Measurements from ENCODE around the gene ANKRD13C. TPM values are rescaled to one million over a fixed set of nuclear protein-coding genes. Genes with fewer than 3 reads are reported as not detected.
A peak's percentile ranks its signal among the peaks of the same experiment; 100 is the strongest.

Gene ANKRD13C
- total and polyA plus RNA-seq, 5 experiments from 2014 or later = 9.2 to 33.0 (median 14.9) TPM

DNA sequence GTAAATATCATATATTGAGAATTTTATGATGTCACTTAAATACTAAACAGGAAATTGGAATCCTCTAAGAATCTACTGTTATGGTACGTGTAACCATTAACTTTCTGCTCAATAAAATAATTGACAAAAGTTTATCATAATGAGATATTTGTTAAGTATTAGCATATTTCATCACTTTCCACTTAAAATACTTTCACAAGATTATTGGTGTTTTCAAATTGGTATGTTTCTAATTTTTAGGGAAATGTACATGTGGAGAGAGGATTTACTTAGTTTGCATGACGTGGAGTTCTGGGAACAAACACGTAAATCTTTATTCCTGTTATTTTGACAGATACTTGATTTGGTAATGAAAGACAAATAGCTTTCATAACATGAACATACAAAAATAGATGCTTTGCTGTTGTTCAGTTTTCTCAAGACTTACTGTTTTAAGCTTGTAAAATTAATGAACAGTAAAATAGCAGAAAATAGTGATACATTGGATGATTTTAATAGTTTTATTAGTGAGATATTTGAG lies 131.7 kb downstream of the ANKRD13C start:
- ATAC-seq = no peak
- no peaks in the 10 kb centered on the region for H3K27me3 Mint-ChIP-seq
- peaks cover 11 to 67% (median 50%) of the 10 kb centered on the region in 4 donors for H3K4me1 Mint-ChIP-seq
- peak overlapping the region; percentile 78 to 95 (median 92) for H3K4me3 Mint-ChIP-seq
- DNase-seq = no peak
- peaks cover 0 to 39% (median 9%) of the 10 kb centered on the region in 3 donors for H3K36me3 Mint-ChIP-seq
- POLR2A ChIA-PET = interaction anchor here (0.6 to 3.7 kb wide), 3 partner anchors 14 to 131 kb away, joined by 4 to 49 read pairs (median 22); partner anchors contain the start of genes ANKRD13C and LRRC40
- peak overlapping the region in 8 of 10 donors; percentile 89 to 98 (median 96) for H3K27ac Mint-ChIP-seq
- no peaks in the 10 kb centered on the region for H3K9me3 Mint-ChIP-seq

DNA sequence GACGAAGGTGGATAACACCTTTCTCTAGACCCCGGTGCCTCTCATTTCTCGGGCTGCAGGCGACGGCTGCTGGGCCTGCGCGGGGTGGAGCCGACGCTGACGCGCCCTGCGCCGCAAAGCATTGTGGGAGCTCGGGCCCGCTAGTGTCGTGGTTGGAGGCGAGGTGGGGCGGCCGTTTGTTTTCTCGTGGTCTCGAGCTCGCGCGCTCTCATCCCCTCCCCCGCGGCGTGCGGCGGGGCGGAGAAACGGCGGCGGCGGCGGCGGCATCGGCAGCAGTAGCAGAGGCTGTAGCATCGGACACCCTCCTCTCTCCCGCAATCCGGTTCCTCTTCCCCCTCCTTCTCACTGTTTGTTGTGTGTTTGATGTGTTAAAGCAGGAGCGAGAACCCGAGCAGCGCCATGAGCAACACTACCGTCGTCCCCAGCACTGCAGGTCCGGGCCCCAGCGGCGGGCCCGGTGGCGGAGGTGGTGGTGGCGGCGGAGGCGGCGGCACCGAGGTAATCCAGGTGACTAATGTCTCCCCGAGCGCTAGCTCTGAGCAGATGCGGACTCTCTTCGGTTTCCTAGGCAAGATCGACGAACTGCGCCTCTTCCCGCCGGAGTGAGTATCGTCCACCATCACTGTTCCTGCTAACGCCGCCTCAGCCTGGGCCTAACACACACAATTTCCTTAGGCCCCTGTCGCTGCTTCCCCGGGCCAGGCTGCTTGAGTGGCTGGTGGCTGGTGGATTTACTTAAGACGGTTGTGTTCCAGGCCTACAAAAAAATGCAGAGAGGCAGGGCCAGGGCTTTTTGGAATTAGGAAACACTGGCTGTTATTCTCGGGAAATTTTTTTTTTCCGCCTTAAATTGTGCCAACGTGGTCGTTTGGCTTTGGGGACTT lies 133.0 kb downstream of the ANKRD13C start, which contains the start of gene SRSF11:
TSS of gene SRSF11 (plus strand) at position 143 of the 884 bp plus-strand sequence. CDS start at position 400, 257 bp downstream.
- H3K36me3 Mint-ChIP-seq = peaks cover 0 to 45% (median 11%) of the 10 kb centered on the region in 3 donors
- no peaks in the 10 kb centered on the region for H3K9me3 Mint-ChIP-seq
- peaks cover 11 to 57% (median 39%) of the 10 kb centered on the region in 4 donors for H3K4me1 Mint-ChIP-seq
- ATAC-seq (peak; percentile 92 to 94), DNase-seq (peak; percentile 93 to 98 (median 96))
- H3K27me3 Mint-ChIP-seq = no peaks in the 10 kb centered on the region
- peak within 1 kb of the TSS; percentile 89 to 98 (median 98) for H3K27ac Mint-ChIP-seq
- peak within 1 kb of the TSS; percentile 78 to 95 (median 92) for H3K4me3 Mint-ChIP-seq
- POLR2A ChIA-PET = interaction anchor here (0.6 to 3.8 kb wide), 11 partner anchors 11 to 859 kb away, joined by 3 to 49 read pairs (median 7); partner anchors contain the start of genes ANKRD13C, CTH, LRRC40 and ZRANB2

DNA sequence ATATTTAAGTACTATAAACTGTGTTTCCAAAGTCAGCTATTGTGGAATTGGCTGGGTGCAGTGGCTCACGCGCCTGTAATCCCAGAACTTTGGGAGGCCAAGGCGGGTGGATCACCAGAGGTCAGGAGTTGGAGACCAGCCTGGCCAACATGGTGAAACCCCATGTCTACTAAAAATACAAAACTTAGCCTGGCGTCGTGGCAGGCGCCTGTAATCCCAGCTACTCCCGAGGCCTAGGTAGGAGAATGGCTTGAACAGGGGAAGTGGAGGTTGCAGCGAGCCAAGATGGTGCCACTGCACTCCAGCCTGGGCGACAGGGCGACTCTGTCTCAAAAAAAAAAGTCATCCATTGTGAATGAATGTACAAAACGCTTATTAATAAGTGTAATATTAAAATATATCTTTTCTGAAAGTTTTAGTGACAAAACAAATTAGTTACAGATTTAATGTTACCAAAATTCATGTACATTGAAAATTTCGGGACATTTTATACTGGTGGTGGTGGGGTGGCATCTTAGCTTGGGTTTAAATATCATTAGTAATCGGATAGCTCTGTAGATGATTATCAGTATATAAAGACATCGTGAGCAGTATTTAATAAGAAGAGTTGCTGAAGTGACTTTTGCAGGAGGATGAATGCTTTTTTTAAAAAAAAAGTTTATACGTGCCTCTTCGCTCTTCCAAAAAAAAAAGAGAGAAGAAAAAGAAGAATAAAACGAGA lies 133.8 kb downstream of the ANKRD13C start:
- Mint-ChIP-seq H3K9me3 (no peaks in the 10 kb centered on the region), H3K27me3 (no peaks in the 10 kb centered on the region), H3K4me1 (peaks cover 11 to 54% (median 39%) of the 10 kb centered on the region in 4 donors), H3K36me3 (peaks cover 0 to 50% (median 11%) of the 10 kb centered on the region in 3 donors), H3K4me3 (peak overlapping the region; percentile 78 to 95 (median 92)), H3K27ac (peak overlapping the region; percentile 89 to 98 (median 98))
- no peak for DNase-seq
- POLR2A ChIA-PET = interaction anchor here (0.6 to 3.8 kb wide), 11 partner anchors 12 to 860 kb away, joined by 3 to 49 read pairs (median 7); partner anchors contain the start of genes ANKRD13C, CTH, LRRC40 and ZRANB2
- peak in 1 of 2 donors; percentile 1 for ATAC-seq

DNA sequence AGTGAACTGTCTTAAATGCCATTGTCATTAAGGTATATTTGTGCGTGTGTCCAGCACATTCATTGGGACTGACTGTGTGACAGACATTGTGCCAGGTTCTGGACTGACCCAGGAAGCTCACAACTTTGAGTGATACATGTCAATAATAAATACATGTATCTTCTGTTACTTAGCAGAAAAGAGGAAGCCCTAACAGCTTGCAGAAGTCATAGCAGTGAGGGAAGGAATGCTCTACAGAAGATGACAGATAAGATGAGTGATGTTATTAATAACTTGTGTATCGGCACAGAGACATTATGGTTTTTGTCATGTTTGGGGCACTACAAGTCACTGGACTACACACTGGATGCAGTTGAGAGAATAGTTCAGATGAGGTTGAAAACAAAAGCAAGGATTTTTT lies 134.5 kb downstream of the ANKRD13C start:
- no peaks in the 10 kb centered on the region for H3K27me3 Mint-ChIP-seq
- peak overlapping the region in 8 of 10 donors; percentile 11 to 92 (median 58) for H3K4me3 Mint-ChIP-seq
- ATAC-seq = no peak
- peaks cover 14 to 54% (median 40%) of the 10 kb centered on the region in 4 donors for H3K4me1 Mint-ChIP-seq
- H3K27ac Mint-ChIP-seq = peak overlapping the region; percentile 70 to 98 (median 82)
- H3K36me3 Mint-ChIP-seq = peaks cover 0 to 53% (median 11%) of the 10 kb centered on the region in 3 donors
- no peaks in the 10 kb centered on the region for H3K9me3 Mint-ChIP-seq
- no peak for DNase-seq
- POLR2A ChIA-PET = interaction anchor here (1.9 to 3.8 kb wide), 3 partner anchors 11 to 861 kb away, joined by 7 to 49 read pairs (median 27); partner anchors contain the start of genes LRRC40 and ZRANB2

DNA sequence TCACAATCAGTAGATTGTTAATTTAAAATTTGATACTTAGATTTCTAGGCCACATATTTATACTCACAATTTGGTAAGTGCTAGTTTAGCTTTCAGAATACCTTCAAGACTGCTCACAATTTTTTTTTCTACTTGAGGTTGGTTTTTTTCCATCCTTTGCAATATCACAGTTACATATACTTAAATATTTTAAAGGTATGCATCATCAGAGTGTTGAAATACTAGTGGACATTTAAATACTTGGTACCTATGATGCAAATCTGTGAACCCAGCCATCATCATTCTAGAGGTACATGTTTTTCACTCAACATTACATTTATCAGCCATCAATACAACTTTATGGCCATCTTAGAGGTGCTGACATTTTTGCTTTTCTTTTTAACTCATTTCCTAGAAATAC lies 143.0 kb downstream of the ANKRD13C start:
- DNase-seq (no peak), ATAC-seq (no peak)
- Mint-ChIP-seq H3K27ac (peak overlapping the region in 3 of 10 donors; percentile 0 to 41 (median 40)), H3K9me3 (no peaks in the 10 kb centered on the region), H3K27me3 (no peaks in the 10 kb centered on the region), H3K36me3 (peaks cover 0 to 47% (median 0%) of the 10 kb centered on the region in 3 donors), H3K4me3 (peak overlapping the region in 1 of 10 donors; percentile 22), H3K4me1 (peaks cover 12 to 64% (median 36%) of the 10 kb centered on the region in 4 donors)
- POLR2A ChIA-PET = no interaction called here

DNA sequence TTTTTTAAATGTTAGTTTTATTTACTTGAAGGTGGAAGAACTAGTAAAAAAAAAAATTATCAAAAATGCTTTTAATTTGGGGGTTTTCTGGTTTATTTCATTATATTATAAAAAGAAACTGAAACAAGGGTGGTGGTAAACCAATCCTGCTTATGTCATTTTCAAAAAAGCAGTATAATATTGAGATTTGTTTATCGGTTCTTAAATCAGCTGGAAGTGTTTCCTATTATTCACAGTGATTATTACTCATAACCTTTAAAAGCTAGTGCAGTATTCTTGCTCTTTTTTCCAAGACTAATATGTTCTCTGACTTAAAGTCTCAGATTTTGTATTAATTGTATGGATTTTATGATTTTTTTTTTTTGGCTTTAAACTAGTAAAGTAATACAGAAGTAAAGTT lies 143.7 kb downstream of the ANKRD13C start:
- no peak for DNase-seq
- POLR2A ChIA-PET = no interaction called here
- H3K27me3 Mint-ChIP-seq = no peaks in the 10 kb centered on the region
- H3K27ac Mint-ChIP-seq = peak overlapping the region in 1 of 10 donors; percentile 11
- no peak overlapping the region for H3K4me3 Mint-ChIP-seq
- ATAC-seq = no peak
- H3K9me3 Mint-ChIP-seq = no peaks in the 10 kb centered on the region
- H3K36me3 Mint-ChIP-seq = peaks cover 0 to 39% (median 0%) of the 10 kb centered on the region in 3 donors
- H3K4me1 Mint-ChIP-seq = peaks cover 13 to 72% (median 38%) of the 10 kb centered on the region in 4 donors

Other genes starting within 250 kb of the ANKRD13C start
- 10 to 100 TPM; 12.7 to 12.9 TPM for gene LRRC40, start 149.1 kb downstream of the ANKRD13C start, total RNA-seq
- 1 to 10 TPM; 4.6 to 7.4 (median 5.0) TPM for gene LRRC40, start 149.1 kb downstream of the ANKRD13C start, polyA plus RNA-seq
- gene SRSF11, start 133.3 kb downstream of the ANKRD13C start, total RNA-seq = 100 to 1,000 TPM; 411 to 412 TPM
- gene SRSF11, start 133.3 kb downstream of the ANKRD13C start, polyA plus RNA-seq = 10 to 100 TPM; 75.7 to 94.6 (median 89.1) TPM
- 1 to 10 TPM; 4.3 to 4.7 TPM for gene CTH, start 56.5 kb upstream of the ANKRD13C start, total RNA-seq
- 1 to 10 TPM; 2.7 to 4.0 (median 3.1) TPM for gene CTH, start 56.5 kb upstream of the ANKRD13C start, polyA plus RNA-seq